Stomach (tissue), 9 donors: ENCODE data around the gene TF. TPM values are rescaled to one million over a fixed set of nuclear protein-coding genes. Genes with fewer than 3 reads are reported as not detected.

Experiments used
- DNase-seq, 2 donors: peaks; one replicate each; pipeline versions ENCODE4 v3.0.0 to v3.0.0-alpha.2; 2013 to 2019
- H3K27ac ChIP-seq, 5 donors: fragments of 200-600 bp in 4 of 5; sonication (generic) in 4 of 5; one replicate each; pipeline ENCODE4 v1.5.1; 2013 to 2019; ENCODE audit warnings: mild to moderate bottlenecking in 1 of 5, moderate library complexity in 1 of 5
- H3K27me3 ChIP-seq, 3 donors: fragments of 200-600 bp; sonication (generic); one replicate each; pipeline ENCODE4 v1.5.1; 2017 to 2019; ENCODE audit warnings: mixed run types in 1 of 3
- H3K36me3 ChIP-seq, 4 donors: fragments of 200-600 bp; sonication (generic); 1 replicate in 3 of 4; 2 replicates in 1 of 4; pipeline ENCODE4 v1.5.1; 2016 to 2019
- H3K4me1 ChIP-seq, 4 donors: fragments of 200-600 bp; sonication (generic); one replicate each; pipeline ENCODE4 v1.5.1; 2016 to 2019
- H3K4me3 ChIP-seq, 4 donors: fragments of 200-600 bp; sonication (generic) in 3 of 4; one replicate each; pipeline ENCODE4 v1.5.1; 2016 to 2019; ENCODE audit warnings: mild to moderate bottlenecking in 1 of 4
- H3K9me3 ChIP-seq, 4 donors: fragments of 200-600 bp; sonication (generic); one replicate each; pipeline ENCODE4 v1.5.1; 2016 to 2019
- EP300 ChIP-seq: sonication (generic); formaldehyde crosslinking; IDR thresholded peaks from one replicate; pipeline ENCODE4 v1.6.1; 2017; ENCODE audit warnings: antibody characterized with exemption
- POLR2A ChIP-seq, 4 donors: fragments of 450-650 bp; IDR thresholded peaks; one replicate each; pipeline ENCODE4 v1.6.1; 2016; ENCODE audit warnings: antibody characterized with exemption in 4 of 4, control low read depth in 2 of 4, mild to moderate bottlenecking in 1 of 4, moderate library complexity in 1 of 4
- POLR2AphosphoS5 ChIP-seq, 3 donors: sonication (generic); formaldehyde crosslinking; IDR thresholded peaks; one replicate each; pipeline ENCODE4 v1.6.1; 2016; ENCODE audit warnings: antibody characterized with exemption in 3 of 3
- WGBS, 5 donors: extraction: QIAGEN DNeasy Blood & Tissue Kit in 3 of 5; methylation state at CpG; one replicate each; pipeline versions ENCODE4 v1.1.5 to v1.1.7; 2013 to 2018; 5-methylcytosine and 5-hydroxymethylcytosine counted together
- intact Hi-C: fragments of 100-400 bp; cut with DNase I; formaldehyde crosslinking; loops from one replicate; pipeline ENCODE4 v1.15.1; 2023; ENCODE audit warnings: low total_unique reads
- polyA plus RNA-seq, 3 donors: library from polyadenylated mRNA; stranded (reverse); fragments of 200-250 nt; gene quantifications; one replicate each; pipeline ENCODE4 v1.2.3, GENCODE V29; 2013
- total RNA-seq, 5 donors: library from RNA; depleted of rRNA; stranded (reverse); fragments of >200 nt; gene quantifications; one replicate each; pipeline versions ENCODE4 v1.1.0 to v1.2.3, GENCODE V29; 2014 to 2016
- TF ChIP-seq, protein P1 (sequence below), 7 experiments: fragments of 450-650 bp in 4 of 7; fragments of 200-600 bp in 3 of 7; sonication (generic) in 3 of 7; IDR thresholded peaks; one replicate each; pipeline ENCODE4 v1.5.1; 2016 to 2019; ENCODE audit warnings: antibody characterized with exemption in 7 of 7, control low read depth in 2 of 7, mild to moderate bottlenecking in 1 of 7
- donor health status: healthy with polysubstance abuse.
- donor health status: Bipolar disorder and iron deficiency.
- donor health status: healthy.

Gene TF
- total and polyA plus RNA-seq, 8 donors, result under 0.01 to 16.2 (median 0.68) TPM; not detected in 1

DNA sequence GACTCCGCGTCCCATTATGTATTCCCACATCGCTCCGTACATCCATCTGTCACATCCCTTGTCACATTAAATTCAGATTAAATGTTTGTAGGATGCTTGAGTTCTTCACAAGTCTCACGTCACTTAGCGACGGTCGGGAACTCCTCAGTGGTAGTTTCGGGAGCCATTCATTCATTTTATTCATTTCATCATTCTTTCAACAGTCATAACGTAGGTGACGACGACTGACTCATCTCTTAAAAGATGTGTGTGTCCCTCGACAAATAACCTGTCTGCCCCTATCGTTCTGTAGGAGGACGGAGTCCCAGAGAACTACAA lies 59.1 kb downstream of the TF start:
- intact Hi-C loops, result no loop called here
- peaks cover 6 to 26% (median 23%) of the 10 kb centered on the region in 4 donors for H3K36me3 ChIP-seq
- DNase-seq, result no peak
- TF ChIP-seq POLR2A (IDR thresholded peaks at IDR 0.05), result no peak
- no peak for TF ChIP-seq POLR2AphosphoS5 (IDR thresholded peaks at IDR 0.05)
- TF ChIP-seq, protein P1, sequence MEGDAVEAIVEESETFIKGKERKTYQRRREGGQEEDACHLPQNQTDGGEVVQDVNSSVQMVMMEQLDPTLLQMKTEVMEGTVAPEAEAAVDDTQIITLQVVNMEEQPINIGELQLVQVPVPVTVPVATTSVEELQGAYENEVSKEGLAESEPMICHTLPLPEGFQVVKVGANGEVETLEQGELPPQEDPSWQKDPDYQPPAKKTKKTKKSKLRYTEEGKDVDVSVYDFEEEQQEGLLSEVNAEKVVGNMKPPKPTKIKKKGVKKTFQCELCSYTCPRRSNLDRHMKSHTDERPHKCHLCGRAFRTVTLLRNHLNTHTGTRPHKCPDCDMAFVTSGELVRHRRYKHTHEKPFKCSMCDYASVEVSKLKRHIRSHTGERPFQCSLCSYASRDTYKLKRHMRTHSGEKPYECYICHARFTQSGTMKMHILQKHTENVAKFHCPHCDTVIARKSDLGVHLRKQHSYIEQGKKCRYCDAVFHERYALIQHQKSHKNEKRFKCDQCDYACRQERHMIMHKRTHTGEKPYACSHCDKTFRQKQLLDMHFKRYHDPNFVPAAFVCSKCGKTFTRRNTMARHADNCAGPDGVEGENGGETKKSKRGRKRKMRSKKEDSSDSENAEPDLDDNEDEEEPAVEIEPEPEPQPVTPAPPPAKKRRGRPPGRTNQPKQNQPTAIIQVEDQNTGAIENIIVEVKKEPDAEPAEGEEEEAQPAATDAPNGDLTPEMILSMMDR (IDR thresholded peaks at IDR 0.05), result no peak
- H3K4me3 ChIP-seq, result peak overlapping the region; percentile 82 to 99 (median 88)
- peak overlapping the region in 3 of 5 donors; percentile 81 to 91 (median 83) for H3K27ac ChIP-seq
- 8 to 14% (median 11%) methylated on average over 15 of the region's 15 CpGs for WGBS, 5 donors
- peaks cover 0 to 33% (median 21%) of the 10 kb centered on the region in 4 donors for H3K4me1 ChIP-seq
- peaks cover 0 to 3% (median 0%) of the 10 kb centered on the region in 3 donors for H3K27me3 ChIP-seq
- H3K9me3 ChIP-seq, result no peaks in the 10 kb centered on the region

DNA sequence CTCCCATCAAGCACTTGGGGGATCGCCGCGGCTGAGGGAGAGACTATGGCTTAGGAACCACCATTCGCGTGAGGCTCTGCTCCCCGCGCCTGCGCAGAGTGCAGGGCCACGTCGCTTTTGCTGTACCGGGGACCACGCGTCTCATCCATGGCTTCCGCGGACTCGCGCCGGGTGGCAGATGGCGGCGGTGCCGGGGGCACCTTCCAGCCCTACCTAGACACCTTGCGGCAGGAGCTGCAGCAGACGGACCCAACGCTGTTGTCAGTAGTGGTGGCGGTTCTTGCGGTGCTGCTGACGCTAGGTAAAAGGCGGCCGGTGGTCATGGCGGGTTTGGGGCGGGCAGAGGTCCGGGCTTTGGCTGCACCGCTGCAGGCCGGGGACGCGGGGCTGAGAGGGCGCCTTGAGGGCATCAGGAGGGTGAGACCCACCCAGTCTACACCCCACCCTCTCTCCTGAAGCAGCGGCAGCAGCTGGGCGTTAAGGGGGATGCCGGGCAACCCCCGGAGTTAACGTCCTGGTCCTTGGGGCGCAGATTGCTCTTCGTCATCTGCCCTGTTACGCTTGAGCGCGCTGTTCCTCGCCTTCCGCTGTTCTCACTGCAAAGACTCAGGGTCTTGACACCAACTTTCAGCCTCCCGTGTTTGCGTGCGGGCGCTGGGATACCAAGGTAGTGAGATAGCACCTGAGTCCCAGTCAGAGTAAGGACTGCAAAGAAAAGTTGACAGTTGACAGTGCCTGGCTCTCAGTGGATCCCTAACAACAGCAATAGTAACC lies 59.7 kb downstream of the TF start, which contains the start of gene SRPRB:
Gene SRPRB (plus strand): TSS at position 114 of the 774 bp plus-strand sequence. CDS start 34 bp downstream, at position 148.
- TF ChIP-seq, protein P1 (IDR thresholded peaks at IDR 0.05), result peak in 1 of 7 experiments; percentile 26
- TF ChIP-seq POLR2A (IDR thresholded peaks at IDR 0.05) (no peak), POLR2AphosphoS5 (IDR thresholded peaks at IDR 0.05) (peak; percentile 79 to 94 (median 89)), EP300 (no peak)
- Histone ChIP-seq H3K27me3 (no peaks in the 10 kb centered on the region), H3K9me3 (no peaks in the 10 kb centered on the region), H3K4me1 (peaks cover 0 to 31% (median 21%) of the 10 kb centered on the region in 4 donors), H3K4me3 (peak within 1 kb of the TSS; percentile 82 to 99 (median 88)), H3K27ac (peak within 1 kb of the TSS; percentile 79 to 91 (median 83)), H3K36me3 (peaks cover 6 to 32% (median 28%) of the 10 kb centered on the region in 4 donors)
- 0% methylated on average over 28 to 53 of the region's 53 CpGs for WGBS, 5 donors
- intact Hi-C loops, result no loop called here
- DNase-seq, result peak; percentile 96 to 98

DNA sequence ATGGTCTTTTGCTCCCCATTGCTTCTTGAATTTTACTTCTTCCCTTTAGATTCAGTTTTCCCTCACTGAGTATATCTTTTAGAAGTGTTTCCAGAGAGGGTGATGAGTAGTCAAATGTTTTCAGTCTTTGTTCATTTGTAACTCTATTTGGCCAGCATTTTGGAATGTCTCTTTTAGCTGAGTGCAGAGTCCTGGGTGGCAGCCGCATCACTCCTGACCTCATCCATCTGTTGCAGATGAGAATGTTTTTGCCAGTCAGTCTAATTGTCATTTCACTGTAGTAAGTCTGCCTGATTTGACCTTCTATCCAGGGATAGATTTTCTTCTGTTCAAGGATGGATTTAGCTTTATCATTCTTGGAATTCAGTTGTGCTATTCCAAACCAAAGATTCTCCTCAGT lies 66.7 kb downstream of the TF start:
- intact Hi-C loops, result no loop called here
- Histone ChIP-seq H3K4me1 (peaks cover 0 to 9% (median 4%) of the 10 kb centered on the region in 4 donors), H3K4me3 (no peak overlapping the region), H3K27me3 (no peaks in the 10 kb centered on the region), H3K36me3 (peaks cover 10 to 97% (median 93%) of the 10 kb centered on the region in 4 donors), H3K9me3 (no peaks in the 10 kb centered on the region), H3K27ac (no peak overlapping the region)
- TF ChIP-seq POLR2A (IDR thresholded peaks at IDR 0.05), result no peak
- TF ChIP-seq, protein P1 (IDR thresholded peaks at IDR 0.05), result no peak
- no peak for TF ChIP-seq EP300
- TF ChIP-seq POLR2AphosphoS5 (IDR thresholded peaks at IDR 0.05), result no peak
- DNase-seq, result no peak
- 84 to 96% (median 87%) methylated on average over 1 of the region's 1 CpG for WGBS, 5 donors

DNA sequence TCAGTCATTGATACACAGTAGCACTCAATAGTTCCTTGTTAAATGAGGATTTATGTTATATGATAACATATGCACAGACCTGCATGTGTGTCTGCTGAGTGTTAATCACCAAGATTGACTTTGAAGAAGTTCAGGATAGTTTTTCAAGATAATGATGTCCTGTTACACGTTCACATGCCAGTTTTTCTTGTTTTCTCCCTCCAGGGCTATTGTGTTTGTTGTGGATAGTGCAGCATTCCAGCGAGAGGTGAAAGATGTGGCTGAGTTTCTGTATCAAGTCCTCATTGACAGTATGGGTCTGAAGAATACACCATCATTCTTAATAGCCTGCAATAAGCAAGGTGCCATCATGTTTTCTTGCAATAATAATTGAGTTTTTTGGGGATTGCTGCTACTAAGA lies 69.2 kb downstream of the TF start:
- TF ChIP-seq POLR2AphosphoS5 (IDR thresholded peaks at IDR 0.05), result no peak
- TF ChIP-seq EP300, result no peak
- no peak for TF ChIP-seq POLR2A (IDR thresholded peaks at IDR 0.05)
- TF ChIP-seq, protein P1 (IDR thresholded peaks at IDR 0.05), result no peak
- no peak overlapping the region for H3K27ac ChIP-seq
- H3K36me3 ChIP-seq, result peaks cover 14 to 98% (median 88%) of the 10 kb centered on the region in 4 donors
- no peak for DNase-seq
- intact Hi-C loops, result no loop called here
- no peaks in the 10 kb centered on the region for H3K4me1 ChIP-seq
- H3K27me3 ChIP-seq, result no peaks in the 10 kb centered on the region
- H3K4me3 ChIP-seq, result no peak overlapping the region
- WGBS, 5 donors, result 55 to 81% (median 71%) methylated on average over 2 of the region's 2 CpGs
- H3K9me3 ChIP-seq, result no peaks in the 10 kb centered on the region
